Skeletal muscle tissue (tissue), 4 donors: ENCODE results near the gene AGTPBP1. TPM values are rescaled to one million over a fixed set of nuclear protein-coding genes. Genes with fewer than 3 reads are reported as not detected.
"Not testable (repeated sequence)": the region's sequence is repeated elsewhere in the genome, so short reads cannot be mapped to it uniquely, and the experiment has no call there.

Experiments
- H3K27ac ChIP-seq: one replicate; pipeline ENCODE4 v1.7.0; 2013; ENCODE audit warnings: mild to moderate bottlenecking, low read depth, low read length, inconsistent platforms
- H3K27me3 ChIP-seq, 3 donors: one replicate each; pipeline ENCODE4 v1.7.0; 2013; ENCODE audit warnings: low read length in 3 of 3; ENCODE audit not compliant: control insufficient read depth in 3 of 3, insufficient read depth in 3 of 3
- H3K36me3 ChIP-seq, 3 donors: one replicate each; pipeline ENCODE4 v1.7.0; 2013; ENCODE audit warnings: low read length in 3 of 3; ENCODE audit not compliant: control insufficient read depth in 3 of 3, insufficient read depth in 3 of 3
- H3K4me1 ChIP-seq, 3 donors: one replicate each; pipeline ENCODE4 v1.7.0; 2013; ENCODE audit warnings: low read length in 3 of 3, mild to moderate bottlenecking in 3 of 3; ENCODE audit not compliant: control insufficient read depth in 3 of 3, insufficient read depth in 3 of 3
- H3K4me3 ChIP-seq, 3 donors: one replicate each; pipeline ENCODE4 v1.7.0; 2013; ENCODE audit warnings: low read length in 3 of 3
- H3K9ac ChIP-seq, 3 donors: one replicate each; pipeline ENCODE4 v1.7.0; 2013; ENCODE audit warnings: low read length in 3 of 3, mild to moderate bottlenecking in 3 of 3, moderate library complexity in 2 of 3, low read depth in 1 of 3
- H3K9me3 ChIP-seq, 3 donors: one replicate each; pipeline ENCODE4 v1.7.0; 2013; ENCODE audit warnings: low read length in 3 of 3; ENCODE audit not compliant: control insufficient read depth in 3 of 3
- total RNA-seq: library from RNA; depleted of rRNA; stranded (reverse); fragments of >200 nt; gene quantifications from one replicate; pipeline ENCODE4 v1.2.3, GENCODE V29; 2014
- donor health status: Osteomylitis.

The AGTPBP1 gene
- total RNA-seq, 1 donor from 2014 or later = 37.6 TPM

GRCh38 chr9:85572917-85573316 lies 168.8 kb downstream of the AGTPBP1 start:
- not testable (repeated sequence) for H3K36me3 ChIP-seq, H3K27me3 ChIP-seq, H3K9me3 ChIP-seq, H3K4me1 ChIP-seq, H3K4me3 ChIP-seq, H3K27ac ChIP-seq, H3K9ac ChIP-seq

- Histone ChIP-seq H3K27ac (no peak overlapping the region), H3K36me3 (no peaks in the 10 kb centered on the region), H3K27me3 (no peaks in the 10 kb centered on the region), H3K4me3 (no peak overlapping the region), H3K4me1 (no peaks in the 10 kb centered on the region), H3K9ac (no peak overlapping the region), H3K9me3 (no peaks in the 10 kb centered on the region)
Observed at GRCh38 chr9:85569988-85570387, 171.8 kb downstream of the AGTPBP1 start.

GRCh38 chr9:85559526-85559925 lies 182.2 kb downstream of the AGTPBP1 start:
- no peak overlapping the region for H3K9ac ChIP-seq
- no peaks in the 10 kb centered on the region for H3K4me1 ChIP-seq

GRCh38 chr9:85554349-85554748 lies 187.4 kb downstream of the AGTPBP1 start:
- Histone ChIP-seq H3K36me3 (no peaks in the 10 kb centered on the region), H3K27ac (no peak overlapping the region), H3K4me1 (no peaks in the 10 kb centered on the region), H3K9me3 (no peaks in the 10 kb centered on the region), H3K4me3 (no peak overlapping the region), H3K9ac (no peak overlapping the region), H3K27me3 (no peaks in the 10 kb centered on the region)

More at GRCh38 chr9:85559526-85559925, 182.2 kb downstream of the AGTPBP1 start:
- Histone ChIP-seq H3K27me3 (no peaks in the 10 kb centered on the region), H3K27ac (no peak overlapping the region), H3K36me3 (peaks cover 0 to 3% (median 0%) of the 10 kb centered on the region in 3 donors), H3K9me3 (no peaks in the 10 kb centered on the region), H3K4me3 (no peak overlapping the region)

GRCh38 chr9:85553475-85553874 lies 188.3 kb downstream of the AGTPBP1 start:
- no peaks in the 10 kb centered on the region for H3K27me3 ChIP-seq
- no peak overlapping the region for H3K4me3 ChIP-seq
- no peak overlapping the region for H3K27ac ChIP-seq
- H3K9me3 ChIP-seq = no peaks in the 10 kb centered on the region
- no peaks in the 10 kb centered on the region for H3K4me1 ChIP-seq
- H3K36me3 ChIP-seq = no peaks in the 10 kb centered on the region
- no peak overlapping the region for H3K9ac ChIP-seq

GRCh38 chr9:85547599-85547998 lies 194.2 kb downstream of the AGTPBP1 start:
- Histone ChIP-seq H3K9ac (no peak overlapping the region), H3K27me3 (no peaks in the 10 kb centered on the region), H3K36me3 (no peaks in the 10 kb centered on the region), H3K27ac (no peak overlapping the region), H3K9me3 (no peaks in the 10 kb centered on the region), H3K4me3 (no peak overlapping the region), H3K4me1 (no peaks in the 10 kb centered on the region)

- H3K36me3 ChIP-seq = no peaks in the 10 kb centered on the region
- H3K9me3 ChIP-seq = no peaks in the 10 kb centered on the region
- no peak overlapping the region for H3K27ac ChIP-seq
- H3K27me3 ChIP-seq = no peaks in the 10 kb centered on the region
- no peaks in the 10 kb centered on the region for H3K4me1 ChIP-seq
- no peak overlapping the region for H3K4me3 ChIP-seq
- no peak overlapping the region for H3K9ac ChIP-seq
Observed at GRCh38 chr9:85543196-85543595, 198.6 kb downstream of the AGTPBP1 start.

GRCh38 chr9:85541876-85542275 lies 199.9 kb downstream of the AGTPBP1 start:
- Histone ChIP-seq H3K9ac (no peak overlapping the region), H3K9me3 (no peaks in the 10 kb centered on the region), H3K36me3 (no peaks in the 10 kb centered on the region), H3K27me3 (no peaks in the 10 kb centered on the region), H3K27ac (no peak overlapping the region), H3K4me1 (peaks cover 0 to 1% (median 0%) of the 10 kb centered on the region in 3 donors), H3K4me3 (no peak overlapping the region)

- no peak overlapping the region for H3K27ac ChIP-seq
- no peak overlapping the region for H3K9ac ChIP-seq
- H3K9me3 ChIP-seq = no peaks in the 10 kb centered on the region
- no peaks in the 10 kb centered on the region for H3K36me3 ChIP-seq
- no peak overlapping the region for H3K4me3 ChIP-seq
- H3K4me1 ChIP-seq = peaks cover 0 to 4% (median 0%) of the 10 kb centered on the region in 3 donors
- no peaks in the 10 kb centered on the region for H3K27me3 ChIP-seq
Observed at GRCh38 chr9:85536514-85536913, 205.2 kb downstream of the AGTPBP1 start.

- Histone ChIP-seq H3K9ac (no peak overlapping the region), H3K27me3 (no peaks in the 10 kb centered on the region), H3K27ac (no peak overlapping the region), H3K4me1 (peaks cover 0 to 4% (median 0%) of the 10 kb centered on the region in 3 donors), H3K9me3 (no peaks in the 10 kb centered on the region), H3K4me3 (no peak overlapping the region), H3K36me3 (no peaks in the 10 kb centered on the region)
Observed at GRCh38 chr9:85536076-85536475, 205.7 kb downstream of the AGTPBP1 start.

- no peak overlapping the region for H3K9ac ChIP-seq
- no peak overlapping the region for H3K27ac ChIP-seq
- no peaks in the 10 kb centered on the region for H3K36me3 ChIP-seq
- H3K27me3 ChIP-seq = no peaks in the 10 kb centered on the region
- H3K4me3 ChIP-seq = no peak overlapping the region
- peaks cover 0 to 5% (median 4%) of the 10 kb centered on the region in 3 donors for H3K4me1 ChIP-seq
- H3K9me3 ChIP-seq = no peaks in the 10 kb centered on the region
Observed at GRCh38 chr9:85534340-85534739, 207.4 kb downstream of the AGTPBP1 start.
